ENCODE data around the gene TNFSF10. TPM values are rescaled to one million over a fixed set of nuclear protein-coding genes. Genes with fewer than 3 reads are reported as not detected.

The TNFSF10 gene
- total and polyA plus RNA-seq, 2 of the 8 experiments (the other 6 are each of a cell fraction or from before 2014, with no cell fraction given): 0.06 TPM; not detected in 1

DNA sequence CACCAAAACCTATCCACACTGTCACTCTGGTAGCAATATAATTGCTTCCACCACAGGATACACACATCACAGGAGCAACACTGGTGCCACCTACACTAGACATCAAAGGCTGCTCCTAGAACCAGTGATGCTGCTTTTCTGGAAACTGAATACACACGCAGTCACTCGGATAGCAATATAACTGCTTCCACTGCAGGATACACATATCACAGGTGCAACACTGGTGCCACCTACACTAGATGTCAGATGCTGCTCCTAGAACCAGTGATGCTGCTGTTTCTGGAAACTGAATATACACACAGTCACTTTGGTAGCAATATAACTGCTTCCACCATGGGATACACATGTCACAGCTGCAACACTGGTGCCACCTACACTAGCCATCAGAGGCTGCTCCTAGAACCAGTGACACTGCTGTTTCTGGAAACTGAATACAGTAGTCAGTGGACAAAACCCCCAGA lies 6.9 kb upstream of the TNFSF10 start:
- no peaks in the 10 kb centered on the region for H3K4me1 ChIP-seq (replicated peaks in 1 of 4; ENCODE audit: control insufficient read depth in 3 of 4, insufficient read depth in 4 of 4, low read length in 3 of 4)
- no peaks in the 10 kb centered on the region for H4K20me1 ChIP-seq (replicated peaks in 1 of 2; ENCODE audit: control insufficient read depth in 1 of 2, insufficient read depth in 2 of 2, low read length in 2 of 2)
- H2AK5ac ChIP-seq (ENCODE audit: low read depth, low read length): no peak overlapping the region
- H2BK20ac ChIP-seq (ENCODE audit: low read length): no peak overlapping the region
- no peak overlapping the region for H4K8ac ChIP-seq (ENCODE audit: extremely low read depth, insufficient read depth, low read length)
- no peak overlapping the region for H2BK5ac ChIP-seq (ENCODE audit: low read depth, low read length)
- H3K4me3 ChIP-seq (ENCODE audit: extremely low read depth in 1 of 4, insufficient read depth in 2 of 4, low read depth in 3 of 4, low read length in 4 of 4): no peak overlapping the region
- no peaks in the 10 kb centered on the region for H3K79me1 ChIP-seq (ENCODE audit: low read depth, low read length)
- no peak overlapping the region for H3K23ac ChIP-seq (ENCODE audit: insufficient read length)
- no peak overlapping the region for H2AFZ ChIP-seq (ENCODE audit: low read length)
- H4K91ac ChIP-seq (replicated peaks; ENCODE audit: insufficient read length, low read length): no peak overlapping the region
- H3K27me3 ChIP-seq (replicated peaks in 1 of 4; ENCODE audit: control insufficient read depth in 3 of 4, extremely low read depth in 1 of 4, insufficient read depth in 3 of 4, low read length in 3 of 4): no peaks in the 10 kb centered on the region
- no peak overlapping the region for H3K14ac ChIP-seq (ENCODE audit: insufficient read length)
- H3K79me2 ChIP-seq (ENCODE audit: control insufficient read depth in 1 of 2, insufficient read depth in 2 of 2, low read length in 2 of 2): no peaks in the 10 kb centered on the region
- no peaks in the 10 kb centered on the region for H3K36me3 ChIP-seq (ENCODE audit: control insufficient read depth in 2 of 4, insufficient read depth in 4 of 4, low read length in 3 of 4)
- CTCF ChIA-PET (ENCODE audit: partially characterized antibody): interaction anchor here (0.7 to 1.8 kb wide), 9 partner anchors 9 to 189 kb away, joined by 3 to 8 read pairs (median 3); no protein-coding TSS in a partner anchor
- no peak overlapping the region for H4K5ac ChIP-seq (ENCODE audit: insufficient read length, low read depth, low read length)
- H2BK12ac ChIP-seq (ENCODE audit: low read depth, low read length): no peak overlapping the region
- no peak overlapping the region for H2BK15ac ChIP-seq (ENCODE audit: low read length)
- POLR2A ChIA-PET (ENCODE audit: partially characterized antibody): no interaction called here
- no peak overlapping the region for H3K27ac ChIP-seq (ENCODE audit: low read depth, low read length)
- H3K4ac ChIP-seq (replicated peaks; ENCODE audit: insufficient read length, low read depth, low read length): no peak overlapping the region
- H3K23me2 ChIP-seq (ENCODE audit: low read depth, low read length): no peaks in the 10 kb centered on the region
- 100% methylated on average over 2 of the region's 2 CpGs; no CpG with 5 or more reads in 1 of the 2 experiments for WGBS, 2 experiments (ENCODE audit: extremely low coverage in 1 of 2, insufficient coverage in 1 of 2, insufficient read length in 1 of 2, insufficient replicate concordance in 2 of 2, low coverage in 1 of 2, low lambda C conversion rate in 2 of 2, missing lambda C conversion rate in 1 of 2)
- no peak for FAIRE-seq
- no peak overlapping the region for H2BK120ac ChIP-seq (replicated peaks; ENCODE audit: low read depth, low read length)
- H3K18ac ChIP-seq (ENCODE audit: extremely low read depth, low read length): no peak overlapping the region
- no peak overlapping the region for H3K56ac ChIP-seq (replicated peaks; ENCODE audit: insufficient read length, low read depth, low read length)
- H3K4me2 ChIP-seq (ENCODE audit: insufficient read depth in 1 of 2, low read depth in 2 of 2, low read length in 2 of 2): no peak overlapping the region
- no peak for TF ChIP-seq FOSL1 (IDR thresholded peaks at IDR 0.05; ENCODE audit: insufficient read depth, low read depth, low read length)
- no peak for TF ChIP-seq ASH2L (IDR thresholded peaks at IDR 0.05; ENCODE audit: low read length)
- no peak for TF ChIP-seq SIX5 (IDR thresholded peaks at IDR 0.05; ENCODE audit: low read depth, low read length)
- no peak for TF ChIP-seq TBP (IDR thresholded peaks at IDR 0.05; ENCODE audit: low read depth, low read length)
- TF ChIP-seq, protein P1, sequence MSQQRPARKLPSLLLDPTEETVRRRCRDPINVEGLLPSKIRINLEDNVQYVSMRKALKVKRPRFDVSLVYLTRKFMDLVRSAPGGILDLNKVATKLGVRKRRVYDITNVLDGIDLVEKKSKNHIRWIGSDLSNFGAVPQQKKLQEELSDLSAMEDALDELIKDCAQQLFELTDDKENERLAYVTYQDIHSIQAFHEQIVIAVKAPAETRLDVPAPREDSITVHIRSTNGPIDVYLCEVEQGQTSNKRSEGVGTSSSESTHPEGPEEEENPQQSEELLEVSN (IDR thresholded peaks at IDR 0.05): no peak
- no peak for TF ChIP-seq SP2 (IDR thresholded peaks at IDR 0.05; ENCODE audit: low read length)
- TF ChIP-seq TAF1 (IDR thresholded peaks at IDR 0.05; ENCODE audit: low read depth, low read length): no peak
- no peak for TF ChIP-seq KDM4A (IDR thresholded peaks at IDR 0.05; ENCODE audit: low read depth, low read length, severe bottlenecking)
- no peak for TF ChIP-seq ZNF274 (IDR thresholded peaks at IDR 0.05; ENCODE audit: borderline replicate concordance, extremely low read depth, low read length)
- TF ChIP-seq GTF2F1 (IDR thresholded peaks at IDR 0.05; ENCODE audit: borderline replicate concordance, low read depth, low read length): no peak
- TF ChIP-seq NRF1 (IDR thresholded peaks at IDR 0.05; ENCODE audit: low read depth, low read length): no peak
- TF ChIP-seq, protein P2, sequence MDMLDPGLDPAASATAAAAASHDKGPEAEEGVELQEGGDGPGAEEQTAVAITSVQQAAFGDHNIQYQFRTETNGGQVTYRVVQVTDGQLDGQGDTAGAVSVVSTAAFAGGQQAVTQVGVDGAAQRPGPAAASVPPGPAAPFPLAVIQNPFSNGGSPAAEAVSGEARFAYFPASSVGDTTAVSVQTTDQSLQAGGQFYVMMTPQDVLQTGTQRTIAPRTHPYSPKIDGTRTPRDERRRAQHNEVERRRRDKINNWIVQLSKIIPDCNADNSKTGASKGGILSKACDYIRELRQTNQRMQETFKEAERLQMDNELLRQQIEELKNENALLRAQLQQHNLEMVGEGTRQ (IDR thresholded peaks at IDR 0.05; ENCODE audit: low read length): no peak
- no peak for TF ChIP-seq HDAC2 (IDR thresholded peaks at IDR 0.05; ENCODE audit: borderline replicate concordance in 1 of 2, low read depth in 2 of 2, low read length in 2 of 2)
- H3K9me3 ChIP-seq (ENCODE audit: insufficient read depth in 2 of 2, low read depth in 1 of 2, low read length in 1 of 2): no peaks in the 10 kb centered on the region
- H3K9ac ChIP-seq (replicated peaks in 1 of 4; ENCODE audit: extremely low read depth in 1 of 4, low read depth in 3 of 4, low read length in 3 of 4): no peak overlapping the region
- DNase-seq (ENCODE audit: low read depth in 1 of 2, low spot score in 2 of 2): no peak

Data from H1 (cell line).